ENCODE data around the gene ORAI3.

ORAI3 gene

GRCh38 chr16:30989469-30990047 is 40.7 kb downstream of the ORAI3 start:
- no peak for TF ChIP-seq CTCF (IDR thresholded peaks at IDR 0.05; ENCODE audit: low read depth, low read length)
- DNase-seq (ENCODE audit: extremely low read depth, low read depth): no peak

- TF ChIP-seq CTCF (IDR thresholded peaks at IDR 0.05; ENCODE audit: low read depth, low read length): no peak
- DNase-seq (ENCODE audit: extremely low read depth, low read depth): no peak
Observed at GRCh38 chr16:30990105-30990504, 41.2 kb downstream of the ORAI3 start.

- DNase-seq (ENCODE audit: extremely low read depth, low read depth): no peak
- no peak for TF ChIP-seq CTCF (IDR thresholded peaks at IDR 0.05; ENCODE audit: low read depth, low read length)
Observed at GRCh38 chr16:30991052-30991451, 42.2 kb downstream of the ORAI3 start.

- no peak for TF ChIP-seq CTCF (IDR thresholded peaks at IDR 0.05; ENCODE audit: low read depth, low read length)
- no peak for DNase-seq (ENCODE audit: extremely low read depth, low read depth)
Observed at GRCh38 chr16:30992276-30992780, 43.5 kb downstream of the ORAI3 start.

- TF ChIP-seq CTCF (IDR thresholded peaks at IDR 0.05; ENCODE audit: low read depth, low read length): no peak
- no peak for DNase-seq (ENCODE audit: extremely low read depth, low read depth)
Observed at GRCh38 chr16:30992931-30993816, 44.3 kb downstream of the ORAI3 start.

GRCh38 chr16:30995927-30996323 is 47.1 kb downstream of the ORAI3 start:
- no peak for DNase-seq (ENCODE audit: extremely low read depth, low read depth)

More at GRCh38 chr16:30995927-30996323, 47.1 kb downstream of the ORAI3 start:
- no peak for TF ChIP-seq CTCF (IDR thresholded peaks at IDR 0.05; ENCODE audit: low read depth, low read length)
